Skeletal muscle tissue (tissue), 4 donors: Measurements from ENCODE around the gene ZRANB3. TPM values are rescaled to one million over a fixed set of nuclear protein-coding genes. Genes with fewer than 3 reads are reported as not detected.

Experiments used
- H3K27ac ChIP-seq: one replicate; pipeline ENCODE4 v1.7.0; 2013; ENCODE audit warnings: mild to moderate bottlenecking, low read depth, low read length, inconsistent platforms
- H3K27me3 ChIP-seq, 3 donors: one replicate each; pipeline ENCODE4 v1.7.0; 2013; ENCODE audit warnings: low read length in 3 of 3; ENCODE audit not compliant: control insufficient read depth in 3 of 3, insufficient read depth in 3 of 3
- H3K36me3 ChIP-seq, 3 donors: one replicate each; pipeline ENCODE4 v1.7.0; 2013; ENCODE audit warnings: low read length in 3 of 3; ENCODE audit not compliant: control insufficient read depth in 3 of 3, insufficient read depth in 3 of 3
- H3K4me1 ChIP-seq, 3 donors: one replicate each; pipeline ENCODE4 v1.7.0; 2013; ENCODE audit warnings: low read length in 3 of 3, mild to moderate bottlenecking in 3 of 3; ENCODE audit not compliant: control insufficient read depth in 3 of 3, insufficient read depth in 3 of 3
- H3K4me3 ChIP-seq, 3 donors: one replicate each; pipeline ENCODE4 v1.7.0; 2013; ENCODE audit warnings: low read length in 3 of 3
- H3K9ac ChIP-seq, 3 donors: one replicate each; pipeline ENCODE4 v1.7.0; 2013; ENCODE audit warnings: low read length in 3 of 3, mild to moderate bottlenecking in 3 of 3, moderate library complexity in 2 of 3, low read depth in 1 of 3
- H3K9me3 ChIP-seq, 3 donors: one replicate each; pipeline ENCODE4 v1.7.0; 2013; ENCODE audit warnings: low read length in 3 of 3; ENCODE audit not compliant: control insufficient read depth in 3 of 3
- total RNA-seq: library from RNA; depleted of rRNA; stranded (reverse); fragments of >200 nt; gene quantifications from one replicate; pipeline ENCODE4 v1.2.3, GENCODE V29; 2014
- donor health status: Osteomylitis.

The ZRANB3 gene
- total RNA-seq, 1 donor from 2014 or later, result 12.5 TPM

DNA sequence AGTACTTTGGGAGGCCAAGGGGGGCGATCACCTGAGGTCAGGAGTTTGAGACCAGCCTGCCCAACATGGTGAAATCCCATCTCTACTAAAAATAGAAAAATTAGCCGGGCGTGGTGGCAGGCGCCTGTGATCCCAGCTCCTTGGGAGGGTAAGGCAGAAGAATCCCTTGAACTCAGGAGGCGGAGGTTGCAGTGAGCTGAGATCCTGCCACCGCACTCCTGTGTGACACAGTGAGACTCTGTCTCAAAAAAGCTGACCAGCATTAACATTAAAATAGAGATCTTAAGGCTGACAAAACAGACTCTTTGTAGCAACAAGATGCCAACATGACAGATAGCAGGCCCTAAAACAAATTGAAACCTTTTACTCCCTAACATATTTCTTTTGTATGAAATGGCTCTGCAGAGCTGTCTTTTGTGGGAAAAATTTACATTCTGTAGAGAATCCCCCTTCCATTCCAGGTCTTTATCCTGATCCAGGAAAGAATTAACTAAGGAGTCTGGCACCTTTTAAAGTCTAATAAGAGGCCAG is 265.0 kb downstream of the ZRANB3 start:
- H3K27me3 ChIP-seq, result no peaks in the 10 kb centered on the region
- H3K4me1 ChIP-seq, result no peaks in the 10 kb centered on the region
- no peaks in the 10 kb centered on the region for H3K9me3 ChIP-seq
- no peak overlapping the region for H3K27ac ChIP-seq
- H3K9ac ChIP-seq, result no peak overlapping the region
- no peaks in the 10 kb centered on the region for H3K36me3 ChIP-seq
- H3K4me3 ChIP-seq, result no peak overlapping the region

DNA sequence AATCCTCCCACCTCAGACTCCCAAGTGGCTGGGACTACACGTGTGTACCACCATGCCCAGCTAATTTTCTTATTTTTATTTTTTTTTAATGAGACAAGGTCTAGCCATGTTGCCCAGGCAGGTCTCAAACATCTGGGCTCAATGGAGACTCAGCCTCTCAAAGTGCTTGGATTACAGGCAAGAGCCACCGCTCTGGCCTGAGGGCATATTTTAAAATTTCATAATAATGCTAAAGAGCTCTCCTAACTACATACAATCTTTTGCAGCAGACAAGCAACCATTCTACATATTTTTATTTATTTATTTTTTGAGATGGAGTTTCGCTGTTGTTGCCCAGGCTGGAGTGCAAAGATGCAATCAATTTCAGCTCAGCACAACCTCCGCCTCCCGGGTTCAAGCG is 271.9 kb downstream of the ZRANB3 start:
- no peak overlapping the region for H3K9ac ChIP-seq
- H3K4me3 ChIP-seq, result no peak overlapping the region
- H3K36me3 ChIP-seq, result no peaks in the 10 kb centered on the region
- no peaks in the 10 kb centered on the region for H3K9me3 ChIP-seq
- H3K27me3 ChIP-seq, result no peaks in the 10 kb centered on the region
- no peak overlapping the region for H3K27ac ChIP-seq
- H3K4me1 ChIP-seq, result no peaks in the 10 kb centered on the region

GRCh38 chr2:135258193-135258592 is 272.8 kb downstream of the ZRANB3 start:
- Histone ChIP-seq H3K4me1 (no peaks in the 10 kb centered on the region), H3K27me3 (no peaks in the 10 kb centered on the region), H3K9ac (no peak overlapping the region), H3K9me3 (no peaks in the 10 kb centered on the region), H3K4me3 (no peak overlapping the region), H3K36me3 (no peaks in the 10 kb centered on the region), H3K27ac (no peak overlapping the region)

DNA sequence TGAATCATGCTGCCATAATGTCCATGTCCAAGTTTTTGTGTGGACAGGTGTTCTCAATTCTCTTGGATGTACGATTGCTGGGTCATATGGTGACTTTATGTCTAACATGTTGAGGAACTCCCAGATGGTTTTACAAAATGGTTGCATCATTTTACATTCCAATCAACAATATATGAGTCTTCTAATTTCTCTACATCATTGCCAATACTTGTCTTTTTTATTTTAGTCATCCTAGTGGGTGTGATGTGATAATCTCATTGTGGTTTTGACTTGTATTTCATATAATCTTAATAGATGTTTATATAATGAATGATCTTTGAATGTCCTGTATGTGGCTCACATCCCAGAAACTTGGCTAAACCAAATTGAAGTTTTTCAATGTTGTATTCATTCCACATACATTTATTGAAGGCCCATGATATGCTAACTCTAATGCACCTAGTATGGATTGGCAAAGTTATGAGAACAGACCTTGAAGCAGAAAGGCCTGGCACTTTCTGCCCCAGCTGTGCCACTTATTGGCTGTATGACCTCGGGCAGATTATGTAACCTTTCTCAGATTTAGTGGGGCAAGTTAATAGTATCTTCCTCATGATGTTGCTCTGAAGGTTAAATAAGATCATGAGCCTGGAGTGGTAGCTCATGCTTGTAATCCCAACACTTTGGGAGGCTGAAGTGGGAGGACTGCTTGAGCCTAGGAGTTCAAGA is 273.5 kb downstream of the ZRANB3 start:
- Histone ChIP-seq H3K27ac (no peak overlapping the region), H3K9me3 (no peaks in the 10 kb centered on the region), H3K27me3 (no peaks in the 10 kb centered on the region), H3K4me3 (no peak overlapping the region), H3K4me1 (no peaks in the 10 kb centered on the region), H3K36me3 (no peaks in the 10 kb centered on the region), H3K9ac (no peak overlapping the region)

GRCh38 chr2:135256531-135257260 is 274.3 kb downstream of the ZRANB3 start:
- H3K4me3 ChIP-seq, result no peak overlapping the region
- no peaks in the 10 kb centered on the region for H3K4me1 ChIP-seq
- H3K9me3 ChIP-seq, result no peaks in the 10 kb centered on the region
- no peaks in the 10 kb centered on the region for H3K27me3 ChIP-seq
- no peaks in the 10 kb centered on the region for H3K36me3 ChIP-seq
- H3K27ac ChIP-seq, result no peak overlapping the region
- H3K9ac ChIP-seq, result no peak overlapping the region

DNA sequence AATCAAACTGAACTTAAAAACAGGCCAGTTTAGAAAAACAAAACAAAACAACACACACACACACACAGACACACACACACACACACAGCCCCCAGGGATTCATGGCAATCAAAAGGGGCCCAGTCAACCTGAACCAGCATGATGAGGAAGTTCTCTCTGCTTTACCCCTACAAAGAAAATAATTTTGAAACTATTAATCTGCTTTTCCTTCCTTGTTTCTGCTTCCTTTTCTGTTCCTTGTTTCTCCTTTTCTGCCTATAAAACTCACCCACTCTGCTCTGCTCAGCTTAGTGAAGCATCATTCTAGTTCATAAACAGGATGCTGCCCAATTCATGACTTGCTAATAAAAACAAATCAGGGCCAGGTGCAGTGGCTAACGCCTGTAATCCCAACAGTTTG is 275.8 kb downstream of the ZRANB3 start:
- Histone ChIP-seq H3K9me3 (no peaks in the 10 kb centered on the region), H3K27ac (no peak overlapping the region), H3K36me3 (no peaks in the 10 kb centered on the region)

DNA sequence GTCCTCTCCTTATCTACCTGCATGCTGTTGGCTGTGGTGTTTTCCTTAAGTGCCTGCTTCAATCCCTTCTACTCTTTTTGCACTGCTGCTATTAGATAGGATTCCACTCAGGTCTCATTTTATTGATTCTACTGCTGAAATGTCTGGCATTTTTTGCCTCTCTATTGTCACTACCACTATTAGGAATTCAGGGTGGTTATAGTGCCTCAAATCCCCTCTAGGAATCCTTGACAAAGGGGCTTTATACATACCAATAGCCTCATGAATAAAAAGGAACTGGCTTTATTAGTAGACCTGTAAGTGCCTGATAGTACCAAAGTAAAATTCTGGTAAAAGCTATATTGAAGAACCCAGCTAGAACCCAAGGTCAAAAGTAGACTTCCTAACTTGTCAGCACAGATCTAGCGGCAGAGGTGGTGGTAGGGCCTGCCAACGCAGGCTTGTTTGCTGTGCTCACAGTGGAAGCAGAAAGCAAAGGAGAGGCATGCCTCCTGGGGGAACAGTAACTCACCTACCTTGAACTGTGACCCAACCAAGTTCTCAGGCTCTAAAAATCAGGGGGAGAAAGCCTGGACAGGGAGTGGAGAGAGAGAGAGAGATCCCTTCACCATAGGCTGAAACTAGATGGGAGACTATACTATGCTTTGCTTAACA is 278.1 kb downstream of the ZRANB3 start:
- H3K4me1 ChIP-seq, result no peaks in the 10 kb centered on the region
- no peaks in the 10 kb centered on the region for H3K9me3 ChIP-seq
- H3K36me3 ChIP-seq, result no peaks in the 10 kb centered on the region
- no peaks in the 10 kb centered on the region for H3K27me3 ChIP-seq
- H3K4me3 ChIP-seq, result no peak overlapping the region
- H3K9ac ChIP-seq, result no peak overlapping the region
- H3K27ac ChIP-seq, result no peak overlapping the region

More for the DNA sequence above, 275.8 kb downstream of the ZRANB3 start:
- Histone ChIP-seq H3K27me3 (no peaks in the 10 kb centered on the region), H3K4me1 (no peaks in the 10 kb centered on the region), H3K4me3 (no peak overlapping the region), H3K9ac (no peak overlapping the region)

DNA sequence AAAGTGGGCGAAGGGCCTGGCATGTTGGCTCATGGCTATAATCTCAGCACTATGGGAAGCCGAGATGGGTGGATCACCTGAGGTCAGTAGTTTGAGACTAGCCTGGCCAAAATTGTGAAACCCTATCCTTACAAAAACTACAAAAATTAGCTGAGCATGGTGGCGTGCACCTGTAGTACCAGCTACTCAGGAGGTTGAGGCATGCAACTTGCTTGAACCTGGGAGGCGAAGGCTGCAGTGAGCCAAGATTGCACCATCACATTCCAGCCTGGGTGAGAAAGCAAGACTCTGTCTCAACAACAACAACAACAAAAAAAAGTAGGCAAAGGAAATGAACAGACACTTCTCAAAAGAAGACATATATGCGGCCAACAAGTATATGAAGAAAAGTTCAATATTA is 282.4 kb downstream of the ZRANB3 start:
- Histone ChIP-seq H3K4me3 (no peak overlapping the region), H3K36me3 (no peaks in the 10 kb centered on the region), H3K27me3 (no peaks in the 10 kb centered on the region), H3K9ac (no peak overlapping the region), H3K4me1 (no peaks in the 10 kb centered on the region), H3K9me3 (no peaks in the 10 kb centered on the region), H3K27ac (no peak overlapping the region)

GRCh38 chr2:135246711-135247270 is 284.2 kb downstream of the ZRANB3 start:
- no peaks in the 10 kb centered on the region for H3K36me3 ChIP-seq
- no peak overlapping the region for H3K9ac ChIP-seq
- H3K4me1 ChIP-seq, result no peaks in the 10 kb centered on the region
- H3K4me3 ChIP-seq, result no peak overlapping the region
- no peaks in the 10 kb centered on the region for H3K27me3 ChIP-seq
- no peaks in the 10 kb centered on the region for H3K9me3 ChIP-seq
- no peak overlapping the region for H3K27ac ChIP-seq

DNA sequence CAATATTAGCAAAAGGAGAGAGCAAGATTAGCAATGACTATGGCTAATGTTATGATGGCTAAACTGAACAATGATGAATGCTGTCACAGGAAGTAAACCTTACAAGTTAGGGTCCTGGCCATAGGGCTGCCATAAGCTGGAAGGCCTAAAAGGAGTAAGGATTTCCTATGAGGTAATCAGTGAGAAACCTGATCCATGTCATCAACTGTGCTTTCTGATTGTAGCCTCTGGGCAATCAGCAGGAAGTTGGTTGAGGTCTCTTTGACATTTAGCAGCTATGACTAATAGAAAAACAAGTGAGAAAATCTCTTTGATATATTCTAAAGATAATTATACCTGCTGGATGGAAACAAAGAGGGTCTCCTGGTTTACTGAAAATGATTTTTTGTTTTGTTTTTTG is 285.9 kb downstream of the ZRANB3 start:
- Histone ChIP-seq H3K4me3 (no peak overlapping the region), H3K9ac (no peak overlapping the region), H3K9me3 (no peaks in the 10 kb centered on the region), H3K36me3 (no peaks in the 10 kb centered on the region), H3K4me1 (no peaks in the 10 kb centered on the region), H3K27me3 (no peaks in the 10 kb centered on the region), H3K27ac (no peak overlapping the region)
